Measurements from ENCODE around the gene LMO2.
"Not testable (repeated sequence)": the region's sequence is repeated elsewhere in the genome, so short reads cannot be mapped to it uniquely, and the experiment has no call there.

Gene LMO2

DNA sequence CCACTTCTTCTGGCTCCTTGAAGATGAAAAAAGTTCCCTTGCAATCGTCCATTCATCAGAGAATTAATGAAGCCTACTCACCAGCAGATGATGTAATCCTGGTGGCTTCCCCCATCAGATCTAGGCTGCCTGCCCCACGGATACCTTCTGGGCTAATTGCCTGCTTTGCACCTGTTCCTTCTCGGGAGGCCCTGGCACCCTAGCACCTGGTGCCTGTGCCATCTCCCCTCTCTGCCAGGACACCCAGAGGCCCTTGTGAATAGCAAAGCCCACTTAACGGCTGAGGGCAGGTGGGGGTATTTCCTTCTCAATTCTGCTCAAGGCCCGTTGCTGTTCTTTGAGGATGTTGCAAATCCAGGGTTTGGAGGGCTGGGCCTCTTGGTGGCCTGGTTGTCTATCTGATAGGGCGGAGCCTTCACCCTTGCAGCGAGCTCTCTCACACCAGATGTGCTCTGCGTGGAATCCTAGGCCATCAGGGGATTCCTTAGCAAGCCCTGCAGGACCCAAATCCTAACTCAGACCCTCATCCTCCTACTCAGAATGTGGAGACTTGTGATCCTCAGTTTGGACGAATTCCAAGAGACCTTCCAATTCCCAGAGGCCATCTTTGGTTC lies at the start of gene LMO2:
Gene LMO2, minus strand, starts transcription at position 363 of the 614 bp plus-strand sequence. CDS start 22,360 bp downstream, outside the sequence.
- Histone ChIP-seq H3K4me1 (ENCODE audit: control insufficient read depth, insufficient read depth, low read length) (no peaks in the 10 kb centered on the region), H3K27ac (ENCODE audit: low read length) (no peak within 1 kb of the TSS), H3K27me3 (ENCODE audit: control insufficient read depth, insufficient read depth, low read length) (no peaks in the 10 kb centered on the region), H3K9me3 (ENCODE audit: control insufficient read depth, insufficient read depth, low read length) (no peaks in the 10 kb centered on the region), H3K36me3 (ENCODE audit: control insufficient read depth, insufficient read depth, low read length) (no peaks in the 10 kb centered on the region), H3K4me3 (ENCODE audit: low read length) (no peak within 1 kb of the TSS)
- DNase-seq (ENCODE audit: low read depth, low spot score), result no peak
- WGBS (ENCODE audit: insufficient coverage, insufficient read length), result no CpG with 5 or more reads among the region's 9 CpGs

DNA sequence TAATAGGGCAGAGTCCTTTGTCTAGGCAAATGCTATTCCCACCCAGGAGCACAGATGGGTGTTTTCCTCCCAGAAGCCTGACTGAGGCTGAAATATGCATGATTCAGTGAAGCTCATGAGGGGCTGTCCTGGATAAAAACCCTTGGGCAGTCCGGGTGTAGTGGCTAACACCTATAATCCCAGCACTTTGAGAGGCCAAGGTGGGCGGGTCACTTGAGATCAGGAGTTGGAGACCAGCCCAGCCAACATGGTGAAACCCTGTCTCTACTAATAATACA lies 48.6 kb upstream of the LMO2 start:
- H3K27ac ChIP-seq (ENCODE audit: low read length), result no peak overlapping the region
- H3K27me3 ChIP-seq (ENCODE audit: control insufficient read depth, insufficient read depth, low read length), result no peaks in the 10 kb centered on the region
- H3K36me3 ChIP-seq (ENCODE audit: control insufficient read depth, insufficient read depth, low read length), result no peaks in the 10 kb centered on the region
- no peaks in the 10 kb centered on the region for H3K9me3 ChIP-seq (ENCODE audit: control insufficient read depth, insufficient read depth, low read length)
- WGBS (ENCODE audit: insufficient coverage, insufficient read length), result no CpG with 5 or more reads among the region's 2 CpGs
- DNase-seq (ENCODE audit: low read depth, low spot score), result no peak
- no peaks in the 10 kb centered on the region for H3K4me1 ChIP-seq (ENCODE audit: control insufficient read depth, insufficient read depth, low read length)
- H3K4me3 ChIP-seq (ENCODE audit: low read length), result no peak overlapping the region

DNA sequence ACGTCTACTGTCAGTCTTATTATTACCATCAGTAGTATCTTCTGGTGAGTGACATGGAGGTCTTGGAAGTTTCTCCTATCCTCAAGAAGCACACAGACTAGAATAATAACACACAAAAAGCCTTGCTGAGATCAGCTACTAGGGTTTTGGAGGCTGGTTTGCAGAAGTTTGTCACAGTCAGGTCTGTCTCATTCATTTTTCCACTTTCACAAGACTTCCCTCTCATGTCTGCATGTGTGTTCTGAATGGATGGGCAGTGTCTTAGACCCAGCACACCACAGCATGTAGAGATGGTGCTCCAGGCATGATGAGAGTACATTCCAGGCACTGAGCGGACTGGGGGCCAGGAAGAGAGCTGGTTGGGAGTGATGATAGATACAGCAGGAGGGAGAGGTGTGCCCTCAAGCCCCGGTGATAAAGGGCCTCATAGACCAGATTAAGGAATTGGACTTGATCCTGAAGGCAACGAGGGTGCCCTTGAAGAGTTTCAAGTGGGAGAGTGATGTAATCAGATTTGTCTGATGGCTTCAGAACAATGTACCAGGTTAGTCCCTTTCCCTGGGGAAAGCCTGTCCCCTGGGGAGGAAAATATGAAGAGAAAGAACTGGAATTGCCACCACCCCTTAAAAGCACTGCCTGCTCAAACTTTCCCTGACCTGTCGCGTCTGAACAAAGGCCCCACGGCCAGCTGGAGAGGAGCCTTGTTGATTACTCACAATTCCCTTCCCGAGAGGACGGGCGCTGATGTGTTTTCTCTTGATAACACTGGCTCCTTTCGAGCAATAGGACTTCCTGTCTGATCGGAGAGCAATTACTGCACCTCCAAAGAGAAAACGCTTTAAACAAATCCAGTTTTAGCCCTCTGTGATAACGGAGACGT lies 45.1 kb upstream of the LMO2 start:
- Histone ChIP-seq H3K4me3 (ENCODE audit: low read length) (no peak overlapping the region), H3K27me3 (ENCODE audit: control insufficient read depth, insufficient read depth, low read length) (no peaks in the 10 kb centered on the region), H3K36me3 (ENCODE audit: control insufficient read depth, insufficient read depth, low read length) (no peaks in the 10 kb centered on the region), H3K9me3 (ENCODE audit: control insufficient read depth, insufficient read depth, low read length) (no peaks in the 10 kb centered on the region), H3K27ac (ENCODE audit: low read length) (no peak overlapping the region), H3K4me1 (ENCODE audit: control insufficient read depth, insufficient read depth, low read length) (0 out of 2 replicates have a peak, but pooled peaks cover 1% of the 10 kb centered on the region)
- no peak for DNase-seq (ENCODE audit: low read depth, low spot score)
- WGBS (ENCODE audit: insufficient coverage, insufficient read length), result no CpG with 5 or more reads among the region's 15 CpGs

DNA sequence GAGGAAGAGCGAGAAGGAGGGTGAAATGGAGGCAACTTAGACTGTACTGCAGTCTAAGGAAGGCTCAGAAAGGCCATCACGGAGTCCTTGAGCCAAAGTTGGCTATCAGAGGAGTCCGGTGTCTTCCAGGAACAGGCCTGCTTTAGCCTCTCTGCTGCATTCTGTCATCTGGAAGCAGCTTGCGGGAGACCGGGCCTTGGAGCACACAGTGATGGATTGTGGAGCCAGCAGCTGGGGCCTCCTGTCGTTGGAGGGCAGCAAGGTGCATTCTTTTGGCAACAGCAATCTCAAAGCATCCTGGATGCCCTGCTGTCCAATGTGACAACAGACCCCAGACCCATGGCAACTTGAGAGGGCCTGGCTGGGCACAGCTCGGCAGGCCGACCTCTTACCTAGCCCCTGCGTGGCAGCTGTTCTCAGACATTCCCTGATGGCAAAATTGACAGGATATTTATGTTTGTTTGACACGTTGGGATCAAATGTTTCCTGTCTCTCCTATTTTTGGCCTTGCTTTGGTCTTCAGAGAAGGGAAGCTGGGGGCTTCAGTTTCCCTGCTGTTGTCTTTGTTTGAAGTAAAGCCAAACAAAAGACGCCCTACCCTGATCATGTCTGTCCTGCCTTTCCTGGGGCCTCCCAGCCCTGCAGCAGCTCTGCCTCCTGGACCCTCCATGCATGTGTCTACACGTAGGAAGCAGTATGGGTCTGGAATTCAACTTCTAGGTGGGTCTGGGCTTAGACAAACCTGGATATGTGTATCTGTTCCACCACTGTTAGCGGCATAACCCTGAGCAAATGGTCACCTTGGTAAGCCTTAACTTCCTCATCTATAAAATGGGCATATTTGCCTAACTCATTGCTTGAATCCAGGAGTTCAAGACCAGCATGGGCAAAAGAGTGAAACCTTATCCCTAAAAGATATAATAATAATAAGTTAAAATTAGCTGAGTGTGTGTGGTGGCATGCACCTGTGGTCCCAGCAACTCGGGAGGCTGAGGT lies 43.9 kb upstream of the LMO2 start:
- H3K27ac ChIP-seq (ENCODE audit: low read length), result no peak overlapping the region
- WGBS (ENCODE audit: insufficient coverage, insufficient read length), result no CpG with 5 or more reads among the region's 14 CpGs
- no peaks in the 10 kb centered on the region for H3K36me3 ChIP-seq (ENCODE audit: control insufficient read depth, insufficient read depth, low read length)
- no peaks in the 10 kb centered on the region for H3K9me3 ChIP-seq (ENCODE audit: control insufficient read depth, insufficient read depth, low read length)
- H3K4me3 ChIP-seq (ENCODE audit: low read length), result no peak overlapping the region
- H3K27me3 ChIP-seq (ENCODE audit: control insufficient read depth, insufficient read depth, low read length), result no peaks in the 10 kb centered on the region
- 0 out of 2 replicates have a peak, but pooled peaks cover 1% of the 10 kb centered on the region for H3K4me1 ChIP-seq (ENCODE audit: control insufficient read depth, insufficient read depth, low read length)
- DNase-seq (ENCODE audit: low read depth, low spot score), result no peak

DNA sequence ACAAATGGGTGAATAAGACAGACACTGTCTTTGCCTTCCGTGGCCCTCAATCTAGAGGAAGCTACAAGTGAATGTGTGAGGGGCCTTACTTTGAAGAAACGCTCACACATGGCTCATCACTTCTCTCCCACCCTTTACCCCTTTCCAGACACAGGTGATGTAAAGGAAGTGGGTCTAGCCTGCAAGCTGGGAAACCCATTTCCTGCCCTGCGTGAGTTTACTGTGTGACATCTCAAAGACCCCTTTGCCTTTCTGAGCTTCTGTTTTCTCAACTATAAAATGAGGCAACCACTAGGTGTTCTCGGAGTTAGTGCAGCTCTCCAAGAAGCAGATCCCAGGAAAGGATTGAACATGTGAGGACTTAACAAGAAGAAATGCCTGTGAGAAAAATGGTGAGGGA lies 43.1 kb upstream of the LMO2 start:
- Histone ChIP-seq H3K27ac (ENCODE audit: low read length) (no peak overlapping the region), H3K4me1 (ENCODE audit: control insufficient read depth, insufficient read depth, low read length) (0 out of 2 replicates have a peak, but pooled peaks cover 1% of the 10 kb centered on the region), H3K27me3 (ENCODE audit: control insufficient read depth, insufficient read depth, low read length) (no peaks in the 10 kb centered on the region), H3K9me3 (ENCODE audit: control insufficient read depth, insufficient read depth, low read length) (no peaks in the 10 kb centered on the region), H3K4me3 (ENCODE audit: low read length) (no peak overlapping the region), H3K36me3 (ENCODE audit: control insufficient read depth, insufficient read depth, low read length) (no peaks in the 10 kb centered on the region)
- WGBS (ENCODE audit: insufficient coverage, insufficient read length), result no CpG with 5 or more reads among the region's 4 CpGs
- no peak for DNase-seq (ENCODE audit: low read depth, low spot score)

DNA sequence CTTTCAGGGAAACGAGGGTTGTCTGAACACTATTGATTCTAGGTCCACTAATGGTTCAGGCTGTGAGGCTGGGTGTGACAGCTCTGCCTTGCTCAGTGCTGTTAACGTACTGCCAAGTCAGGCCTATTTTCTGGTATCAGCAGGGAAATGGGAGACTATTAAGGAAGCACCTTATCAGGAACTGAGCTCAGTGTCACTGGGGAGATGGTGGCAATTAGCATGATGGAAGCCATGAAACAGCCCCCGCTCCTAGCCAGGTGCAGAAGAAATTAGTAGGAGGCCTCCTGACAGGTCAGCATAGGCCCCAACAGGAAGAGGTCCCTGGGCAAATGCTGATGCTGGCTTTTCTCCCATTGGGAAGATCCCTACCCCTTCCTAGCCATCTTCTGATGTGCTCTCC lies 42.6 kb upstream of the LMO2 start:
- no peak overlapping the region for H3K4me3 ChIP-seq (ENCODE audit: low read length)
- H3K9me3 ChIP-seq (ENCODE audit: control insufficient read depth, insufficient read depth, low read length), result no peaks in the 10 kb centered on the region
- WGBS (ENCODE audit: insufficient coverage, insufficient read length), result no CpG with 5 or more reads among the region's 3 CpGs
- 0 out of 2 replicates have a peak, but pooled peaks cover 1% of the 10 kb centered on the region for H3K4me1 ChIP-seq (ENCODE audit: control insufficient read depth, insufficient read depth, low read length)
- H3K36me3 ChIP-seq (ENCODE audit: control insufficient read depth, insufficient read depth, low read length), result no peaks in the 10 kb centered on the region
- no peaks in the 10 kb centered on the region for H3K27me3 ChIP-seq (ENCODE audit: control insufficient read depth, insufficient read depth, low read length)
- H3K27ac ChIP-seq (ENCODE audit: low read length), result no peak overlapping the region
- DNase-seq (ENCODE audit: low read depth, low spot score), result no peak

DNA sequence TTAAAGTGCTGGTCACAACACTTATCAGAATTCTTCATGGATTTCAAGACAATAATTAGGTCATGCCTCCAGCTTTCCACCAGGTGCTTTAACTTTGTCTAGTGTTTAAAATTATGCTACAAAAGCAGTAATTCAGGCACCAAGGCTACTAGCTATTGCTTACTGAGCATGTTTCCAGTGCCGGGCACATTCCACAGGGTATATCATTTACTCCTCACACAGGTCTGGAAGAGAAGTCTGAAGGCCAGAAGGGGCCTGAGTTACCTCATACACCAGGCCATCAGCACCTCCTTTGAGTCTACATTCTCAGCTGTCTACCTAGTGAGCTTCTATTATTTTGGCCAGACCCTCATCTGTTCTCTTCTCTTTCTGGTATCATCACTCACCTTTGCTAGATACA lies 41.7 kb upstream of the LMO2 start:
- no peaks in the 10 kb centered on the region for H3K27me3 ChIP-seq (ENCODE audit: control insufficient read depth, insufficient read depth, low read length)
- H3K9me3 ChIP-seq (ENCODE audit: control insufficient read depth, insufficient read depth, low read length), result no peaks in the 10 kb centered on the region
- 0 out of 2 replicates have a peak, but pooled peaks cover 1% of the 10 kb centered on the region for H3K4me1 ChIP-seq (ENCODE audit: control insufficient read depth, insufficient read depth, low read length)
- no peak for DNase-seq (ENCODE audit: low read depth, low spot score)
- H3K36me3 ChIP-seq (ENCODE audit: control insufficient read depth, insufficient read depth, low read length), result no peaks in the 10 kb centered on the region
- H3K27ac ChIP-seq (ENCODE audit: low read length), result no peak overlapping the region
- WGBS (ENCODE audit: insufficient coverage, insufficient read length), result no CpG with 5 or more reads among the region's 1 CpG
- H3K4me3 ChIP-seq (ENCODE audit: low read length), result no peak overlapping the region

DNA sequence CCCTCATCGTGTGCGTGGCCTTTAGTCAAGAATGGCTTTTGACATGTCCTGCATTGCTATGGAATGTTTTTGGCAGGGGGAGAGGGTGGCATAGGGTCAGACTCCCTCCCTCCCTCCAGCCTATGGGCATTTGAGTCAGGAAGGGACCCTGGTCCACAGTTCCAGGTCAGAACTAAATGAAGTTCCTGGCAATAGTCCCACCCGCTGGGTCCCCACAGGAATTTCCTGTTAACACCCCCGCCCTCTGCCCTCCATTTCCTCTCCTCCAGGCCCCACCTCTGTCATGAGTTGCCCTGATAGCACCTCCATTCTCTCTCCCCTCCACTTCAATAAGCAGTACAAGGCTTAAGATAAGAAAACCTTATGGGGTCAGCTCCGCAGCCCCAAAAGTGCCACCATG lies 40.8 kb upstream of the LMO2 start:
- H3K9me3 ChIP-seq (ENCODE audit: control insufficient read depth, insufficient read depth, low read length), result no peaks in the 10 kb centered on the region
- WGBS (ENCODE audit: insufficient coverage, insufficient read length), result no CpG with 5 or more reads among the region's 5 CpGs
- DNase-seq (ENCODE audit: low read depth, low spot score), result no peak
- no peak overlapping the region for H3K4me3 ChIP-seq (ENCODE audit: low read length)
- H3K4me1 ChIP-seq (ENCODE audit: control insufficient read depth, insufficient read depth, low read length), result 0 out of 2 replicates have a peak, but pooled peaks cover 1% of the 10 kb centered on the region
- no peaks in the 10 kb centered on the region for H3K36me3 ChIP-seq (ENCODE audit: control insufficient read depth, insufficient read depth, low read length)
- H3K27me3 ChIP-seq (ENCODE audit: control insufficient read depth, insufficient read depth, low read length), result no peaks in the 10 kb centered on the region
- no peak overlapping the region for H3K27ac ChIP-seq (ENCODE audit: low read length)

DNA sequence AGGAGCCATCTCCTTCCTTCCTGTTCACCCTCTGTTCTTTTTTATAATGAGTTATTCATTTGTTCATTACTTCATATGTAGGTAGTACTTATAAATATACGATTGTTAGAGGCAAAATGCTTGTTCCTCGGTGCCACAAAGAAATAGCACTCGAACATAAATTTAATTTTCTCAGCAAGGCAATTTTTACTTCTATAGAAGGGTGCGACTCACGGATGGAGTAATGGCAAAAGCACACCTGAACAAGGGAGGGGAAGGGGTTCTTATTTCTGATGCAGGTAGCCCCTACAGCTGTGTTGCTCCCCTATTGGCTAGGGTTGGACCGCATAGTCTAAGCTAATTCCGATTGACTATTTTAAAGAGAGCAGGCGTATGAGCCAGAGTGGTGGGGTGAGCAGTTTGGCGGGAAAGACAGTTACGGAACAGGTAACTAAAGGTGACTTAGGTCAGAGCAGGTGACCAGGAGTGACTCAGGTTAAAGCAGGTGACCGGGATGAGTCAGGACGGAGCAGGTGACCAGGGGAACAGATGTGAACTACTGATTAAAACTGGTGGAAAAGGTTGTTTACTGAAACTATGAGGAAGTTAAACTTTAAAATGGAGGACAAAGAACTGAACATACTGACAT lies 40.0 kb upstream of the LMO2 start:
- not testable (repeated sequence) for H3K27me3 ChIP-seq (ENCODE audit: control insufficient read depth, insufficient read depth, low read length); H3K36me3 ChIP-seq (ENCODE audit: control insufficient read depth, insufficient read depth, low read length); H3K4me1 ChIP-seq (ENCODE audit: control insufficient read depth, insufficient read depth, low read length); H3K9me3 ChIP-seq (ENCODE audit: control insufficient read depth, insufficient read depth, low read length); H3K4me3 ChIP-seq (ENCODE audit: low read length); H3K27ac ChIP-seq (ENCODE audit: low read length); DNase-seq (ENCODE audit: low read depth, low spot score)
- no CpG with 5 or more reads among the region's 12 CpGs for WGBS (ENCODE audit: insufficient coverage, insufficient read length)

DNA sequence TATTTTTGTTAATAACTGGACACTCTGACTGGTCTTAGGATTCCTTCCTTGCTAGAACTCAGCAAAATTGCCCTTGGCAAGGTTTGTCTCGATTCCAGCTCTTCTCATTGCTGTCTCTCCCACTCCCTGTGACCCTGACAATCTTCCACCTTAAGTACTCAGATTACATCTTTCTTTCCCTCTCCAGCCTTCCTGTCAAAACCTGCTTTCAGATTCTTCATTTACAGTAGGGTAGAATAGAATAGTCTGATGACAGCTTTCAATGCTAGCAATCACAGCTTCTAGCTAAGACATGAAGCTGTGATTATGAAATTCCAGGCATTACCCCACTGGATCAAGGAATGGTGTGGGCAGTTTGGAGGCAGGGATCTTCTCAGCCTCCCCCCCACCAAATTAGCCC lies 39.2 kb upstream of the LMO2 start:
- Histone ChIP-seq H3K27me3 (ENCODE audit: control insufficient read depth, insufficient read depth, low read length) (no peaks in the 10 kb centered on the region), H3K4me3 (ENCODE audit: low read length) (no peak overlapping the region), H3K27ac (ENCODE audit: low read length) (no peak overlapping the region), H3K36me3 (ENCODE audit: control insufficient read depth, insufficient read depth, low read length) (no peaks in the 10 kb centered on the region), H3K4me1 (ENCODE audit: control insufficient read depth, insufficient read depth, low read length) (0 out of 2 replicates have a peak, but pooled peaks cover 1% of the 10 kb centered on the region), H3K9me3 (ENCODE audit: control insufficient read depth, insufficient read depth, low read length) (no peaks in the 10 kb centered on the region)
- no peak for DNase-seq (ENCODE audit: low read depth, low spot score)
- no CpG with 5 or more reads among the region's 1 CpG for WGBS (ENCODE audit: insufficient coverage, insufficient read length)

All from iPS DF 6.9 (cell line).